GM19328 (cell line): ENCODE measurements around the gene PDK4.
"Not testable (repeated sequence)": the region's sequence is repeated elsewhere in the genome, so short reads cannot be mapped to it uniquely, and the experiment has no call there.

Source experiments
- ATAC-seq: cut with Tn5 transposase; IDR thresholded peaks from one replicate; pipeline ENCODE4 v1.9.1; 2021; ENCODE audit warnings: mild to moderate bottlenecking, moderate library complexity; ENCODE audit not compliant: unreplicated experiment

Gene PDK4

GRCh38 chr7:95578299-95578855 is 17.9 kb downstream of the PDK4 start:
- no peak for ATAC-seq

GRCh38 chr7:95577137-95577536 is 19.2 kb downstream of the PDK4 start:
- no peak for ATAC-seq

DNA sequence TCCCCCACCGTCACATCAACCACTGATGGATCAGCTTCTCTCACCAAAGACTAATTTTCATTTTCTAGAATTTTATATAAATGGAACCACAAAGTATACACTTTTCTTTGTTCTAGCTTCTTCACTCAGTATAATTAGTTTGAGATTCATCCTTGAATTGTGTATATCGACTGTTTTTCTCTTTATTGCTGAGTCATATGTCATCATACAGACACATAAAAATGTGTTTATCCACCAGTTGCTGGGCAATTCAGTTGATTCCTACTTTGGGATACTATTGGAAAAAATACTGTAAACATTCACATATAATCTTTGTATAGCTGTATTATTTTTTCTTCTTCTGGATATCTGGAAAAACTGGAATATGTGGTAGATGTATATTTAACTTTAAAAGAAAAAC is 26.6 kb downstream of the PDK4 start:
- ATAC-seq: no peak

DNA sequence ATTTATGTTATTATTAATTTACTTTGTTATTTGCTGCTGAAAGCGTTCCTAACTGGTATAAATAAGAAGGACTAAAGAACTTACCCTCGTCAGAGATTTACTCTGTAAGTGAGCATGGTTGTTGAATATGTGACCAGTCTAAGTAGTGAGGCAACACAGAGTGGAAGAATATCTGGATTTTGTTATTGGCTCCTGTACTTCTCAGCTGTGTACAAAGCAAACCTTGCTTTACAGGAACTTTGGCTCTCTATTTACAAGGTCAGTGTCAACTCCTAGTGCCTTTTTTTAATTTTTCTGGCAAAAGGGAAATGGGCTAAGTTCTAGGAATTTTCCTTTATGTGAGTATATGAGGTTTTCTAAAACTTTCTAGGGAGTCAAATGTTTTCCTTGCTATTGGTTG is 35.6 kb downstream of the PDK4 start:
- no peak for ATAC-seq

GRCh38 chr7:95558864-95559263 is 37.5 kb downstream of the PDK4 start:
- ATAC-seq: no peak

GRCh38 chr7:95556777-95557176 is 39.5 kb downstream of the PDK4 start:
- ATAC-seq: no peak

DNA sequence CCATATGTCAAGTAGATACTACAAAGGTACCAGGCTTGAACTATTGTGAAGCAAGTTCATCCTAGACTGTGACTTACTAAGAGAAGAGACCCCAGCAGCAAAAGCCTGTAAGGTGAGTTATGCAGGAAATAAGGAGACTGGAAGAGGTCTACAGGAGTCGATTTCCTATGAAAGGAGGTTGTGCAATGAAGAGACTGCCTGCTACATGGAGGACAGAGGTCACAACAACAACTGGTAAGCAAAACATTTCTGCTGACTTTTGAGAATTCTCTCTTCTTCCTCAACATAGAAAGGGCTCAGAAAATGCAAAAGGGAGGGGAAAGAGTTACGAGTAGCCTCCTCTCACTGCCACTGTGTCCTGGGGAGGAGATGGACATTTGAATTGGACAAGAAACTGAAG is 42.4 kb downstream of the PDK4 start:
- no peak for ATAC-seq

GRCh38 chr7:95552010-95552926 is 44.0 kb downstream of the PDK4 start:
- not testable (repeated sequence) for ATAC-seq

GRCh38 chr7:95550546-95550945 is 45.8 kb downstream of the PDK4 start:
- no peak for ATAC-seq

- no peak for ATAC-seq
Measured at GRCh38 chr7:95549818-95550529, 46.3 kb downstream of the PDK4 start.

DNA sequence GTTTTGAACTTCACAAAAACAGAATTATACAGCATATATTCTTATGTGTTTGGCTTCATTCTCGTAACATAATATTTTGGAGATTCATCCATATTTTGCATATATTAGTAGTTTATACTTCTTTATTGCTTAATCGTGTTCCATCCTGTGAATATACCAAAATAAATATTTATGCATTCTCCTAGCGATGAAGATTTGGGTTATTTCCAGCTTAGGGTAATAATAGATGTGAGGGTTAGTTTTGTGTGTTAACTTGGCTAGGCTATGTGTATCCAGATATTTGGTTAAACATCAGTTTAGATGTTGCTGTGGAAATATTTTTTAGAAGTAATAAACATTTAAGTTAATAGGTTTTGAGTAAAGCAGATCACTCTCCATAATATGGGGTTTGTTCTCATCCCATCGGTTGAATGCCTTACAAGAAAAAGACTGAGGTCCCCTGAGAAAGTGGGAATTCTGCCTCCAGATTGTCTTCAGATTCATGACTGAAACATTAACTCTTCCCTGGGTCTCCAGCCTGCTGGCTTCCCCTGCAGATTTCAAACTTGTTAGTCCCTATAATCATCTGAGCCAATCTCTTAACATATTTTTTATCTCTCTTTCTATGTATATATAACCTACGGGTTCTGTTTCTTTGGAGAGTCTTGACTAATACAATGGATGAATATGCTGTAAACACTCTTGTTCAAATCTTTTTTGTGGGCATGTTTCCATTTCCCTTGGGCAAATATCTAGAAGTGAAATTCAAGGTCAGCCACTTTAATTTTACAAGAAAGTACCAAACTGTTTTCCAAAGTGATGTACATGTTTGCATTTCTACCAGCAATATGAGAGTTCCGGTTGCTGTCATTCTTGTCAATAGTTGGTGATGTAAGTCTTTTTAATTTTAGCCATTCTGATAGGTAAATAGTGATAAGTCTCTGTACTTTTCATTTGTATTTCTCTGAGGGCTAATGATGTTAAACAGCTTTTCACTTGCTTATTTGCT is 48.7 kb downstream of the PDK4 start:
- ATAC-seq: no peak

- ATAC-seq: no peak
Measured at GRCh38 chr7:95546647-95547046, 49.7 kb downstream of the PDK4 start.

DNA sequence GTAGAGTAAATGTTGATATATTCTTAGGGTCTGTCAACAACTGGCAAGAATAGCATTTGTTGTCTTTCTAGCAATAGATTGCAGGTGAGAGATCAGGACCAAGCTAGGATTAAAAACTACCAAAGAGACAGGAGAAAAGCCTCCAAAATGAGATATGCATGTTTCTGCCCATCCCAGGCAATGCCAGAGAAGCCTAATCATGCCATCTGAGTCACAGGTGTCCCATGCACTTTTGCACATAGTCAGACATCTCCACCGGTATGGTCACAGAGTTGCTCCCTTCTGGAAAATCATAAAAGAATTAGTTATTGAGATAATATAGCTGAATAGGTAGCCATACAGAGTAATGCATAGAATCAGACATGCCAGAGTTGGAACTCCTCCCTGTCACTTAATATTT is 50.6 kb downstream of the PDK4 start:
- no peak for ATAC-seq

- no peak for ATAC-seq
Measured at GRCh38 chr7:95545007-95545615, 51.2 kb downstream of the PDK4 start.

GRCh38 chr7:95544171-95544570 is 52.1 kb downstream of the PDK4 start:
- no peak for ATAC-seq

DNA sequence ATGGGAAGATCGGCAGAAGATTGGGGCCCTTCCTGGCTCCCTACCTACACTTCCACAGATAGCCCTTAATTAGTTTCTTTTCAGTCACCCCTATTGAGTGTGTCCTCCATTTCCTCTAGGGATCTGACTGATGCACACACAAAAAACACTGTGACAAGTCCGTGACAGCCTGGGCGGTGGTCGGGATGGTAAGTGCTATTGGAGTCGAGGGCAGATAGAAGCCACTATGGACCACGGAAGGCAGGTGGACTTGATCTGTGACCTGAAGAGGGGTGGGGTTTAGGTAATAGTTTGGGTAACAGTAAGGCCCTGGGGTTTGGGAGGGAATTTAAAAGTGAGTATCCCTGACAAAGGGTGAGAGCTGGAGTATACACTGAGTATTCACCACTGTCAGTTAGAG is 53.0 kb downstream of the PDK4 start:
- ATAC-seq: no peak

DNA sequence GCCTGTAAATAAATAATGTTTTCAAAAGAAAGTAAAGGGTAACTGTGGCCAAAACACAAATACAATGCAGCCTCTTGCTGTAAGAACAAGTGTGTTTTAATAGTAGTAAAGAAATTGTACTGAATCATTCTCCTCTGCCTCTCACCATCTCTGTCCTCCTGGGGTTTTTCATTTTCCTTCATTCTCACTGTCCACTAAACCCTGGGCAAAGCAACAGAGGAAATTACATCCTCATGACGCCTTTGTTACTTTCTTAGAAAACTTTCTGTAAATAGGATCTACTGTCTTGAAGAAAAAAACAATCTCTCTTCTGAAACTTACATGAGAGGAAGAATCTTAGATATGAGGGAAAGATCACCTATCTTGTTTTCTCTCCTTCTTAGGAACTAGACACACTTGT is 56.0 kb downstream of the PDK4 start:
- no peak for ATAC-seq

DNA sequence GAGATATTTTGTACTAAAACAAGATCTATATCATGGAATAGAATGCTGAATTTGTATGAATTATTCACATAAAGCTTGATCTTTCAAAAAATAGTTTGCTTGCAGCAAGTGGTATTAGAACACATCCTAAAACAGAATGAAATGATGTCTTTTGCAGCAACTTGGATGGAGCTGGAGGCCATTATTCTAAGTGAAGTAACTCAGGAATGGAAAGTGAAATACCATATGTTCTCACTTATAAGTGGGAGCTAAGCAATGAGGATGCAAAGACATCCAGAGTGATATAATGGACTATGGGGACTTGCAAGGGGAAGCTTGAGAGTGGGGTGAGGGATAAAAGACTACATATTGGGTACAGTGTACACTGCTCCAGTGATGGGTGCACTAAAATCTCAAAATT is 56.9 kb downstream of the PDK4 start:
- ATAC-seq: no peak

DNA sequence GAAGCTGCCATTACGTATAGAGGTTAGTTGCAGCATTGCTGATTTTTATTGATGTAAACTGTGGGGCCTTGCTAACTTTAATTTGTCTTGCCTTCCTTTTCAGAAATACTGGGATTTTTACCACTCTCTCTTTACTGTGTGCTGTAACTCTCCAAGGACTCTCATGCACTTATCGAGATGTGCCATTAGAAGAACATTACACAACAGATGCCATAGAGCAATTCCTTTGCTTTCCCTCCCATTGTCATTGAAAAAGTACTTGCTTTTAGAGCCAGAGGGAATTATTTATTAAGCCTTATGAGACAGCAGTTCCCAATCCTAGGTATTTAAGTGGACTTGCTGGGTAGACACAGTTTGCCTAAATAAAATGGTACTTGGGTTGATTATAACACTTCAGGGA is 58.8 kb downstream of the PDK4 start:
- no peak for ATAC-seq

DNA sequence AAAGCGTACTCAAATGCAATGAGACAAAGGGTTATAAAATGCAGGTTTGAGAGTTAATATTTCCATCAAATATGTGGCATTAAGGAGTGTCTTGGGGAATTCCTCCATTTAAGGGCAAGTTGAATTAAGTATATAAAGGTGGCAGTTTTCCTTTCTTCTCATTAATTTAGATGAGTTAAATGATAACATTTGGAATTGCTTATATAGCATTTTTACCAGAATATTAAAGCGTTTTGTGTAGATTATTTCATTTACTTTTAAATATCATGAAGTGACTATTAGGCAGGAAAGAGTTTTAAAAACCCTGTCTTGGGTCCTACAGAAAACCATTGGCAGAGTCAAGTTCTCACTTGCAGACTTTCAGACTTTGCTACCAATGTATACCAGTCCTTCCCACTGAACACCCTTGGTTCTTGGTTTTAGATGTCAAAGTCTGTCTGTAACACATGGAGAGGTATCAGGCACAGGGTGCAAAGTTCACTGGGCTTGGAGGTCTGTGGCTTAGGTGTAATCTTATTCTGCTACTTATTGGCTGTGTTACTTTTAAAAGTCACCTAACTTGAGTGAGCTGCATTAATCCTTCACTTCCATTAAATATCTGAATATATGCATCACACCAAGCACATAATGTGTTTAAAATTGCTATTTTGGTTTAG is 59.5 kb downstream of the PDK4 start:
- no peak for ATAC-seq
